Lung (tissue), 12 donors: Measurements from ENCODE around the gene PLXNA2. TPM values are rescaled to one million over a fixed set of nuclear protein-coding genes. Genes with fewer than 3 reads are reported as not detected.

Experiments used
- ATAC-seq: fragments of 200-7000 bp; cut with Tn5 transposase; one replicate; pipeline ENCODE4 v1.9.1; 2020; ENCODE audit warnings: moderate number of reproducible peaks; ENCODE audit not compliant: insufficient read depth, low FRiP score
- DNase-seq, 3 donors: peaks; one replicate each; pipeline ENCODE4 v3.0.0-alpha.2; 2013 to 2017
- H3K27ac ChIP-seq, 2 donors: one replicate each; pipeline ENCODE4 v1.5.1; 2013; ENCODE audit warnings: mild to moderate bottlenecking in 2 of 2, moderate library complexity in 2 of 2, control low read depth in 1 of 2, inconsistent platforms in 1 of 2, low read depth in 1 of 2, low read length in 1 of 2
- H3K27me3 ChIP-seq, 3 donors: one replicate each; pipeline ENCODE4 v1.5.1; 2013; ENCODE audit warnings: low read length in 2 of 3; ENCODE audit not compliant: control insufficient read depth in 3 of 3, insufficient read depth in 3 of 3
- H3K36me3 ChIP-seq, 4 donors: one replicate each; pipeline ENCODE4 v1.5.1; 2013; ENCODE audit warnings: low read length in 4 of 4, mild to moderate bottlenecking in 1 of 4, moderate library complexity in 1 of 4; ENCODE audit not compliant: control insufficient read depth in 4 of 4, insufficient read depth in 4 of 4
- H3K4me1 ChIP-seq, 5 donors: one replicate each; pipeline ENCODE4 v1.5.1; 2013; ENCODE audit warnings: low read length in 5 of 5, mild to moderate bottlenecking in 2 of 5, moderate library complexity in 1 of 5; ENCODE audit not compliant: control insufficient read depth in 5 of 5, insufficient read depth in 5 of 5
- H3K4me3 ChIP-seq: one replicate; pipeline ENCODE4 v1.5.1; 2013; ENCODE audit warnings: mild to moderate bottlenecking, control low read depth, moderate library complexity
- H3K9ac ChIP-seq, 2 donors: one replicate each; pipeline ENCODE4 v1.5.1; 2013; ENCODE audit warnings: low read length in 2 of 2, control low read depth in 1 of 2; ENCODE audit not compliant: insufficient read depth in 1 of 2
- H3K9me3 ChIP-seq, 4 donors: one replicate each; pipeline ENCODE4 v1.5.1; 2013; ENCODE audit warnings: low read length in 3 of 4, mild to moderate bottlenecking in 1 of 4, moderate library complexity in 1 of 4; ENCODE audit not compliant: control insufficient read depth in 4 of 4, insufficient read depth in 3 of 4
- WGBS, 2 donors: extraction: QIAGEN DNeasy Blood & Tissue Kit; methylation state at CpG; one replicate each; pipeline ENCODE4 v1.1.7; 2013; 5-methylcytosine and 5-hydroxymethylcytosine counted together
- polyA plus RNA-seq, 2 donors: library from polyadenylated mRNA; stranded (reverse); fragments of 200-250 nt; gene quantifications; one replicate each; pipeline ENCODE4 v1.2.1, GENCODE V29; 2013
- total RNA-seq, 2 donors: library from RNA; depleted of rRNA in 1 of 2; stranded (reverse); fragments of >200 nt in 1 of 2; gene quantifications; one replicate each; pipeline ENCODE4 v1.2.1, GENCODE V29; 2014 to 2021
- TF ChIP-seq, protein P1 (sequence below): IDR thresholded peaks from 2 replicates; pipeline ENCODE4 v1.5.1; 2012; ENCODE audit warnings: mild to moderate bottlenecking; ENCODE audit errors: control extremely low read depth, extremely low read depth
- donor health status: control.
- donor health status: control.
- donor health status: Bipolar disorder and iron deficiency.
- donor health status: healthy.
- donor health status: DM: yes; HTN: yes; CAD: no.

PLXNA2 gene
- total and polyA plus RNA-seq, 4 donors = 13.2 to 118 (median 32.6) TPM

DNA sequence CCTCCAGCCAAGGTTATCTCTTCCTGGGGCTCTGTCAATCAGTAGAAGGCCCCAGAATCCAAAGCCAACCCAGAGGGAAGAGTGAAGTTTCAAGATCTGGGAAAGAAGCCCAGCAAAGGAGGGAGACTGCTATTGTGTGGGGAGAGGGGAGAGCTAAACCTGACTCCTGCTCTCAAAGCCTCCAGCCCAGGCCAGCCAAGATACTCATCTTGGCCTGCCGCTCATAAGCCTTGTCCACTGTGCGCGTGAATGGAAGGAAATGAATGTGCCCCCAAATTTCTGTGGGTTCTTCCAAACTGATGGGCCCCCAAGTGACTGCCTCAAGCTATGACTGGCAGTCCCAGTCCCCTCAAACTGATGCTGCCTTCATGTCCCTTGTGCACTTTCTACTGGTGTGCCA lies 2.0 kb downstream of the PLXNA2 start:
- H3K27ac ChIP-seq = peak overlapping the region in 1 of 2 donors; percentile 69
- peaks cover 2 to 66% (median 26%) of the 10 kb centered on the region in 5 donors for H3K4me1 ChIP-seq
- no peaks in the 10 kb centered on the region for H3K9me3 ChIP-seq
- TF ChIP-seq, protein P1, sequence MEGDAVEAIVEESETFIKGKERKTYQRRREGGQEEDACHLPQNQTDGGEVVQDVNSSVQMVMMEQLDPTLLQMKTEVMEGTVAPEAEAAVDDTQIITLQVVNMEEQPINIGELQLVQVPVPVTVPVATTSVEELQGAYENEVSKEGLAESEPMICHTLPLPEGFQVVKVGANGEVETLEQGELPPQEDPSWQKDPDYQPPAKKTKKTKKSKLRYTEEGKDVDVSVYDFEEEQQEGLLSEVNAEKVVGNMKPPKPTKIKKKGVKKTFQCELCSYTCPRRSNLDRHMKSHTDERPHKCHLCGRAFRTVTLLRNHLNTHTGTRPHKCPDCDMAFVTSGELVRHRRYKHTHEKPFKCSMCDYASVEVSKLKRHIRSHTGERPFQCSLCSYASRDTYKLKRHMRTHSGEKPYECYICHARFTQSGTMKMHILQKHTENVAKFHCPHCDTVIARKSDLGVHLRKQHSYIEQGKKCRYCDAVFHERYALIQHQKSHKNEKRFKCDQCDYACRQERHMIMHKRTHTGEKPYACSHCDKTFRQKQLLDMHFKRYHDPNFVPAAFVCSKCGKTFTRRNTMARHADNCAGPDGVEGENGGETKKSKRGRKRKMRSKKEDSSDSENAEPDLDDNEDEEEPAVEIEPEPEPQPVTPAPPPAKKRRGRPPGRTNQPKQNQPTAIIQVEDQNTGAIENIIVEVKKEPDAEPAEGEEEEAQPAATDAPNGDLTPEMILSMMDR = no peak
- DNase-seq = no peak
- 40 to 51% methylated on average over 3 of the region's 3 CpGs for WGBS, 2 donors
- ATAC-seq = no peak
- H3K27me3 ChIP-seq = no peaks in the 10 kb centered on the region
- peaks cover 0 to 4% (median 0%) of the 10 kb centered on the region in 4 donors for H3K36me3 ChIP-seq
- peak overlapping the region; percentile 75 for H3K4me3 ChIP-seq
- no peak overlapping the region for H3K9ac ChIP-seq

DNA sequence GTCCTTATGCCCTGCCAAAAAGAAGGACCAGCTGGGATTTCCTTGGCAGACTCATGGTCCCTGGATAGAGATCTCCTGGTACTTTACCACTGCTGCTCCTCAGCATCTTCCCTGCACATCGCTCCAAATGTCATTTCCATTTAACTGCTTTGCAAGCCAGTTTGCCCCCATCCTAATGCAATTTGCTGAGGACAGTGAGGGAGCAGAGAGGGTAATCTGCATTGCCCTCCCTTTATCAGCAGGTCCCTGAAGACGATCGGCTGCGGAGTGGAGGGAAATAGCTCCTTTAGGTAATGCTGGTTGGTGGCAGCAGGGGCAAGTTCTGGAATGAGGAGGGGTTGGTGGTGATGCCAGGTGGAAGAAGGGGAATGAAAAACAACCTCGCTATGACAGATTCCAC lies 2.7 kb downstream of the PLXNA2 start:
- 58 to 60% methylated on average over 5 of the region's 5 CpGs for WGBS, 2 donors
- no peak for DNase-seq
- H3K36me3 ChIP-seq = peaks cover 0 to 6% (median 0%) of the 10 kb centered on the region in 4 donors
- no peaks in the 10 kb centered on the region for H3K9me3 ChIP-seq
- H3K27me3 ChIP-seq = no peaks in the 10 kb centered on the region
- ATAC-seq = no peak
- peak overlapping the region; percentile 75 for H3K4me3 ChIP-seq
- no peak overlapping the region for H3K9ac ChIP-seq
- peak overlapping the region in 1 of 2 donors; percentile 69 for H3K27ac ChIP-seq
- peaks cover 2 to 68% (median 30%) of the 10 kb centered on the region in 5 donors for H3K4me1 ChIP-seq
- TF ChIP-seq, protein P1 = no peak

DNA sequence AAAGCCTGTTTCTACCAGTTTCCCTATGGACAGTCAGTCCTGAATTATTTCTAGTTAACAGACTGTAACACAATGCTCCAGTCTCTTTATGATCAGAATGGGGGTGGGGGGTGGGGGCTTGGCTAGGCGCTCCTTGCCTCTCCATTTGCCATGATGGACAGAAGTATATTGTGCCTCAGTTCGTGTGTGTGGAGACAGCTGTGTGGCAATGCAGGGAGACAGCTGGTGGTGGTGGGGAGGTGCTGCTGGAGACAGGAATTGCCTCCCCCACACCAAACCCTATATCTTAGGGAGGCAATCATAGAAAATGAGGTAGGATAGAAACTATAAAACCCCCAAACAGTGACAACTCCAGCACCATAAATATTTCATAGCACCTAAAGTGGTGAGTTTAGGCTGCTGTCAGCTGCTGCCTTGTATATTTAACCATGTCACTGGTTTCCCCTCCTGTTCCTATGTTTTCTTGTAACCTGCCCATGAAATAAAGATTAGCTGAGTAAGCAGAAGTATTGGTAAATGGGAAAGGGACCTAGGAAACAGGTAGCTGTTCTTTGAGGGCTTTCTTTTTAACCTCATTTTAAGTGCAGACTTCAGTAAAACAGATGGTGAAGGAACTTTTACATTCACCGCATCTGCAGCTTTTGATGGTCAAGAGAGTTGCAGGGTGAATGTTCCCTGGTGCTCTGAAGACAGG lies 3.4 kb downstream of the PLXNA2 start:
- 55 to 68% methylated on average over 3 of the region's 3 CpGs for WGBS, 2 donors
- DNase-seq = no peak
- Histone ChIP-seq H3K4me3 (peak overlapping the region; percentile 75), H3K9me3 (no peaks in the 10 kb centered on the region), H3K27ac (peak overlapping the region in 1 of 2 donors; percentile 69), H3K36me3 (peaks cover 0 to 6% (median 0%) of the 10 kb centered on the region in 4 donors), H3K9ac (no peak overlapping the region), H3K27me3 (no peaks in the 10 kb centered on the region), H3K4me1 (peaks cover 2 to 75% (median 34%) of the 10 kb centered on the region in 5 donors)
- TF ChIP-seq, protein P1 = no peak
- ATAC-seq = no peak
